ENCODE data around the gene PXMP4.

Gene PXMP4

DNA sequence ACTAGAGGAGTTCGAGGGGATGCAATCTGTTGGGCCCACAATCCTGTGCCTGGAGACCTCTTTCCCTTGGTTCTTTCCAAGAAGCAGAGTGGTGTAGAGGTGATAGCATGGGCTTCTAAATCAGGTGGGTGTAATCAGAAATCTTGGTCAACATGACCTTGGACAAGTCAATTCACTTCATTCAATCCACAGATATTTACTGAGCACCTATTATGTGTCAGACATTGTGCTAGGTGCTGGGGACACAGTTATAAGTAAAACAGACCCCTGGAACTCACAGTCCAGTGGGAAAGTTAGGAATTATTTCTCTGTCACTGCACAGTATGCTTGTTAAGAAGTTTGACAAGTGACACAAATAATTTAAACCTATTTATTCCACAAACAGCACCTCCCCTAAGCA, 30.6 kb downstream of the PXMP4 start:
- DNase-seq (ENCODE audit: low read depth), result no peak
- TF ChIP-seq, protein P1, sequence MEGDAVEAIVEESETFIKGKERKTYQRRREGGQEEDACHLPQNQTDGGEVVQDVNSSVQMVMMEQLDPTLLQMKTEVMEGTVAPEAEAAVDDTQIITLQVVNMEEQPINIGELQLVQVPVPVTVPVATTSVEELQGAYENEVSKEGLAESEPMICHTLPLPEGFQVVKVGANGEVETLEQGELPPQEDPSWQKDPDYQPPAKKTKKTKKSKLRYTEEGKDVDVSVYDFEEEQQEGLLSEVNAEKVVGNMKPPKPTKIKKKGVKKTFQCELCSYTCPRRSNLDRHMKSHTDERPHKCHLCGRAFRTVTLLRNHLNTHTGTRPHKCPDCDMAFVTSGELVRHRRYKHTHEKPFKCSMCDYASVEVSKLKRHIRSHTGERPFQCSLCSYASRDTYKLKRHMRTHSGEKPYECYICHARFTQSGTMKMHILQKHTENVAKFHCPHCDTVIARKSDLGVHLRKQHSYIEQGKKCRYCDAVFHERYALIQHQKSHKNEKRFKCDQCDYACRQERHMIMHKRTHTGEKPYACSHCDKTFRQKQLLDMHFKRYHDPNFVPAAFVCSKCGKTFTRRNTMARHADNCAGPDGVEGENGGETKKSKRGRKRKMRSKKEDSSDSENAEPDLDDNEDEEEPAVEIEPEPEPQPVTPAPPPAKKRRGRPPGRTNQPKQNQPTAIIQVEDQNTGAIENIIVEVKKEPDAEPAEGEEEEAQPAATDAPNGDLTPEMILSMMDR (conservative IDR thresholded peaks at IDR 0.05; ENCODE audit: control insufficient read depth, insufficient read depth, low read depth, low read length), result no peak
- H3K4me3 ChIP-seq (ENCODE audit: control insufficient read depth, low read depth, low read length), result no peak overlapping the region

DNA sequence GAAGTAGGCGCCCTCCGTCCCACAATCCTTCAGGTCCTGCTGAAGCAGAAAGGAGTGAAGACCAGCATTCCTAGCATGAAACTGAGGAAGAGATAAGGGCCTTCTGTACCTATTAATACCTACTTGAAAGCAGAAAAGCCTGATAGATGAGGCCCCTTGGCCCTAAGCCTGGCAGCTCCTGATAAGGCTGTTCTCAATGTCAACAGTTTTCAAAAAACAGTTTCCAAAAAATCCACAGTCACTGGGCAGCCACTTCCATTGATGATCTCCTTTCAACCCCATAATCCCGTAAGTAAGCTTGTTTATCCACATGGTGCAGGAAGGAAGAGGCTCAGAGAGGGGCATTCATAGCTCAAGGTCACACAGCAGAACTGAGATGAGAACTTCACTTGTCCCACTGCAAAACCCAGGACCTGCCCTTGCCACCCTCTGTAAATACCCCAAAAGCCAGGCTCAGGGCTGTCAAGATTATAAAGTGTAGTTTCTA, 31.1 kb downstream of the PXMP4 start:
- no peak for DNase-seq (ENCODE audit: low read depth)
- no peak overlapping the region for H3K4me3 ChIP-seq (ENCODE audit: control insufficient read depth, low read depth, low read length)
- TF ChIP-seq, protein P1 (conservative IDR thresholded peaks at IDR 0.05; ENCODE audit: control insufficient read depth, insufficient read depth, low read depth, low read length), result no peak

DNA sequence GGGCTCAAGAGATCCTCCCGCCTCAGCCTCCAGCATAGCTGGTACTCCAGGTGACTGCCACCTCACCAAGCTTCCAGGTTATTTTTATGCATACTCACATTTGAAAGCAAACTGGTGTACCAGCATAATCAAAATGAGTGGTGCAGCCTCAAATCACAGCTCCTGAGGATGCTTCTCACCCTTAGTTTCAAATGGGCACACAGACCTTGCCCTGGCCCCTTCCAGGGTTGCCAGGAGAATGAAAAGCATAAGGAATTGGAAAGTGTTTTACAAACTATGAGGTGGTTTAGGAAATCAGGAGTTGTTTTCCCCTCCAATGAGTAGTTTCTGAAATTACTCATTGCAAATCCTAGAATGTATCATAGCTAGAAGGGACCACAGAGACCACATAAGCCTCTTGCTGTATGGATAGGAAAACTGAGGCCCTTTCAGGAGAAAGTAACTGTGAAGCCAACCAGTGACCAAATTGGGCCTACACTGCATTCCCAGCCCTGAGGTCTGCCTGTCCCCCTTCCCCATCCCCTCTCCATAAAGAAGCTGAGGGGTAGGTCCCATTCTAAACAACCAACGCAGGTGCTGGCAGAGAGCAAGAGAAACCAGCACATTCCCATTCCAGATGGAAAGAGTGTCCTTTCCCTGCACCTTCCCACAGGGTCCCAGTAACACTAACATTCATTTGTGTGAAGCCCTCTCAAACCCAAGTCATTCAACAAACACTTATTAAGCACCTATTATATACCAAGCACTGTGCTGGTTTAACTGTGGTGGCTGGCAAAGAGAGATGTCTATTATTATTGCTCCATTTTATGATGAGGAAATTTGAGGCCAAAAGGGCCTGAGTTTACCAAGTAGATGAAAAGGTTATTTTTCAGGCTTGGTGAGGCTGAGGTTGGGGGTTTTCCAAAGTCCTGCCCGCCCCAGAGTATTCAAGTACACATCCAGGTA, 31.8 kb downstream of the PXMP4 start:
- no peak overlapping the region for H3K4me3 ChIP-seq (ENCODE audit: control insufficient read depth, low read depth, low read length)
- TF ChIP-seq, protein P1 (conservative IDR thresholded peaks at IDR 0.05; ENCODE audit: control insufficient read depth, insufficient read depth, low read depth, low read length), result no peak
- DNase-seq (ENCODE audit: low read depth), result peak; percentile 36

DNA sequence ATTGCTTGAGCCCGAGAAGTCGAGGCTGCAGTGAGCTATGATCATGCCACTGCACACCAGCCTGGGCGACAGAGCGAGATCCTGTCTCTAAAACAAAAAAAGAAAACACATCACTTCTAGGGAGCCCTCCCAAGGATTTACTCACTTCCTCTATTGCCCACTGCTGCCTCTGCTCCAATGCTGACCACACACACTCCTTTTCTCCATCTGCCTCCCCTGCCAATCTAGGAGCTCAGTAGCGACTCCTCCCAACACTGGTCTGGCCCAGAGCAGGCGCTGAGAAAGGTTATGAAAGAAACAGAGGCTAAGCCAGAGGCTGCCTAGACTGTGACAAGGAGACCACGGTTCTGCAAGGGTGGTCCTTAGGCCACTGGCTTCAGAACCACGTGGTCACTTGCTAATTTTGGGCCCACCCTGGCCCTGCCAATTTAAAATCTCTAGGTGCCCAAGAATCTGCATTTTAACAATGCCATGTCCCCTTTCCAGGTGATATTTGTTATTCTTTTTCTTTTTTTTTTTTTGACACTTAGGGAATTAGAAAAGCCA, 32.7 kb downstream of the PXMP4 start:
- no peak overlapping the region for H3K4me3 ChIP-seq (ENCODE audit: control insufficient read depth, low read depth, low read length)
- TF ChIP-seq, protein P1 (conservative IDR thresholded peaks at IDR 0.05; ENCODE audit: control insufficient read depth, insufficient read depth, low read depth, low read length), result no peak
- DNase-seq (ENCODE audit: low read depth), result peak; percentile 69

DNA sequence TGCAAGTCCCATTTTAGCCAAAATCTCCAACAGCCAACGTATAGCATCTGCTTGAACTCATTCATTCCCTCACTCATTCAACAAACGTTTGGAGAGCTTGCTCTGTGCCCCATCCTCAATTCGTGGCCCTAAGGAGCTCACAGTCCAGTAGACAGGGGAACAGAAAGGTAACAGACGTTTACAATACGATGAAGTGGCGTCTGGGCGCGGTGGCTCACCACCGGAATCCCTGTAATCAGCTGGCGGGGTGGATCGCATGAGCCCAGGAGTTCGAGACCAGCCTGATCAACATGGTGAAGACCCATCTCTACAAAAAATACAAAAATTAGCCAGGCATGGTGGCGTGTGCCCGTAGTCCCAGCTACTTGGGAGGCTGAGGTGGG, 33.1 kb downstream of the PXMP4 start:
- DNase-seq (ENCODE audit: low read depth), result no peak
- no peak overlapping the region for H3K4me3 ChIP-seq (ENCODE audit: control insufficient read depth, low read depth, low read length)
- TF ChIP-seq, protein P1 (conservative IDR thresholded peaks at IDR 0.05; ENCODE audit: control insufficient read depth, insufficient read depth, low read depth, low read length), result no peak

DNA sequence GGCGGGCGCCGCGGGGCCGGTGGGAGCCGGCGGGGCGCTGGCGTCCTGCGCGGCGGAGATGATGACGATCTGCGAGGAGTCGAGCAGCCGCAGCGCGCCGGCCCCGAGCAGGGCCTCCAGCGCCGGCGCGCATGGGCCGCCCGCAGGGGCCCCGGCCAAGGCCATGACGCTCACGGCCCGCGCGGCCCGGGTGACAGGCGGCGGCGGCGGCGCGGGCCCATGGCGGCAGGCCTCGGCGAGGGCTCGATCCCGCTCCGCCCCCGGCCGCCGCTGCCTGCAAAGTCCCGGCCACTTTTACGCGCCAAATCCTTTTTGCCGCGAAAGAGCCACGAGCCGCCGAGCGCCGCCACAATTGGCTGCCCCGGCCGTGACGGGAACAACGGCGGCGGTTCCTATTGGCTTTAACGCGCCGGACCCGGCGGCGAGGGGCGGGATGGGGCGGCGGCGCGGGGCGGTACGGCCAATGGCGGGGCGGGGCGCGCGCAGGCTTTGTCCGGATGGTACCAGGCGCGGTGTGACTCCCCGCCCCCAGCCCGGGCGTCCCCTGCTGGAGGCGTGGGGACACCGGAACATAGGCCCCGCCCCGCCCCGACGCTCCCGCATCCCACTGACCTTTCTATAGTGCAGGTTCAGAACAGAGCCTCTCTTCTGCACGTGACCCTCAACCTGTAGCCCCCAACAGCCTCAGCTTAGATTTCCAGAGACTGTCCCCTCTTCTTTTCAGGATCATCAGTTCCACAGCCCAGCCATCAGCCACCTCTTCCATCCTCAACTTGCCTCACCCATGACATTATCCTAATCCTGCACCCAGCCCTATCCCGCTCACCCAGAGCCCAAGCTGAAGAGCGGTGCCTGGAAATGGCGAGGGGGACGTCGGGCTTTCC, 33.8 kb downstream of the PXMP4 start, which contains the start of gene E2F1:
Gene E2F1 (minus strand): TSS at position 286 of the 884 bp plus-strand sequence. CDS start 121 bp downstream, at position 165.
- DNase-seq (ENCODE audit: low read depth), result peak; percentile 82
- peak within 1 kb of the TSS; percentile 59 for H3K4me3 ChIP-seq (ENCODE audit: control insufficient read depth, low read depth, low read length)
- TF ChIP-seq, protein P1 (conservative IDR thresholded peaks at IDR 0.05; ENCODE audit: control insufficient read depth, insufficient read depth, low read depth, low read length), result no peak
